ENCODE data around the gene CERCAM.
"Not testable (repeated sequence)": the region's sequence is repeated elsewhere in the genome, so short reads cannot be mapped to it uniquely, and the experiment has no call there.

Gene CERCAM

GRCh38 chr9:128419061-128419925, 1.4 kb upstream of the CERCAM start:
- DNase-seq (ENCODE audit: low read depth in 2 of 2), result peak; percentile 52 to 57
- no peak for TF ChIP-seq CTCF (IDR thresholded peaks at IDR 0.05; ENCODE audit: low read depth, low read length)
- no peak overlapping the region for H3K4me3 ChIP-seq (replicated peaks in 1 of 2; ENCODE audit: low read depth in 2 of 2, low read length in 2 of 2)

DNA sequence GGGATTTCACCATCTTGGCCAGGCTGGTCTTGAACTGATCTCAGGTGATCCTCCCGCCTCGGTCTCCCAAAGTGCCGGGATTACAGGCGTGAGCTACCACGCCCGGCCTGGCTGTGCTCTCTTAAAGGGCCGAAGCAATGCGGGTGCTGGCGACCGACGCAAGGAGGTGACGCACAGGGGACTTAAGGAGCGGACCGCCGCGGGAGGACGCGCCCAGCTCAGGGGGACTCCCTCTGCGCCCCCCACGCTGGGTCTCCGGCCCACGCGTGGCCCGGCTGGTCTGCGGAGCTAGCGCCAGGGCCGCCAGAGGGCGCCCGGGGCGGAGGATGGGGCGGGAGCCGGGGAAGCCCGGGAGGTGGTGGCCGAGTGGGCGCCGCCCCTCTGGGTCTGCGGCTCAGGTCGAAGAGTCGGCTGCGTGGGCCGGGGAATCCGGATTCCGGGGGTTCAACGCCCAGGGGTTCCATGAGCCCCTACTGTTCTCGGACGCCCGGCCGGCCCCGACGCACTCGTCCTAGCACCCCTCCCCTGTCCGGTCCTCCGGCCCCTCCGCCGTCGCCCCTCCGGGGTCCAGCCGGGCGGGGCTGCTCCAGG, 502 bp upstream of the CERCAM start:
- DNase-seq (ENCODE audit: low read depth in 2 of 2), result peak; percentile 58 to 70
- peak overlapping the region; percentile 84 to 86 for H3K4me3 ChIP-seq (replicated peaks in 1 of 2; ENCODE audit: low read depth in 2 of 2, low read length in 2 of 2)
- peak; percentile 36 for TF ChIP-seq CTCF (IDR thresholded peaks at IDR 0.05; ENCODE audit: low read depth, low read length)

GRCh38 chr9:128421482-128421996, 882 bp downstream of the CERCAM start:
- peak overlapping the region; percentile 84 to 86 for H3K4me3 ChIP-seq (replicated peaks in 1 of 2; ENCODE audit: low read depth in 2 of 2, low read length in 2 of 2)
- peak; percentile 40 to 48 for DNase-seq (ENCODE audit: low read depth in 2 of 2)
- no peak for TF ChIP-seq CTCF (IDR thresholded peaks at IDR 0.05; ENCODE audit: low read depth, low read length)

GRCh38 chr9:128422022-128422782, 1.5 kb downstream of the CERCAM start:
- peak overlapping the region; percentile 84 to 86 for H3K4me3 ChIP-seq (replicated peaks in 1 of 2; ENCODE audit: low read depth in 2 of 2, low read length in 2 of 2)
- not testable (repeated sequence) for DNase-seq (ENCODE audit: low read depth in 2 of 2)

DNA sequence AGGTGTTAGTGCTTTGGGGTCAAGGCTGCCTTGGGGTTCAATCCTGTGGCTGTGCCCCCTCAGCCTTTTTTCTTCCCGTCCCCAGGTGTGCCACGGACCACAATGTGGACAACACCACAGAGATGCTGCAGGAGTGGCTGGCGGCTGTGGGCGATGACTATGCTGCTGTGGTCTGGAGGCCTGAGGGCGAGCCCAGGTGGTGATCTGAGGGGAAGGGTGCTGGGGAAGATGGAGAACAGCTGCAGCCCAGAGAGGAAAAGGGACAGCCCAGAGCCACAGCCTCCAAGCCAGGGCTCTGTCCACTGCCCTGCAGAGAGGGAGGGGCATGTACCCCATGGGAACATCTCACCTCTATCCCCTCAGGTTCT, 2.1 kb downstream of the CERCAM start:
- DNase-seq (ENCODE audit: low read depth in 2 of 2), result no peak
- TF ChIP-seq CTCF (IDR thresholded peaks at IDR 0.05; ENCODE audit: low read depth, low read length), result no peak
- no peak overlapping the region for H3K4me3 ChIP-seq (replicated peaks in 1 of 2; ENCODE audit: low read depth in 2 of 2, low read length in 2 of 2)

DNA sequence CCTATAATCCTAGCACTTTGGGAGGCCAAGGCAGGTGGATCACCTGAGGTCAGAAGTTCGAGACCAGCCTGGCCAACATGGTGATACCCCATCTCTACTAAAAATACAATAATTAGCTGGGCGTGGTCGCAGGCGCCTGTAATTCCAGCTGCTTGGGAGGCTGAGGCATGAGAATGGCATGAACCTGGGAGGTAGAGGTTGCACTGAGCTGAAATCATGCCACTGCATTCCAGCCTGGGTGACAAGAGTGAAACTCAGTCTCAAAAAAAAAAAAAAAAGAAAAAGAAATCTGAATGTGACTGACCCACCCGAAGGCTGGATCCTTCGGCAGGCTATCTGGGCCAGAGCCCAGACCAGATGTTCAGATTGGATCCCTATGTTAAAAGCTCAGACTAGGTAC, 2.7 kb downstream of the CERCAM start:
- not testable (repeated sequence) for H3K4me3 ChIP-seq (replicated peaks in 1 of 2; ENCODE audit: low read depth in 2 of 2, low read length in 2 of 2); DNase-seq (ENCODE audit: low read depth in 2 of 2)

DNA sequence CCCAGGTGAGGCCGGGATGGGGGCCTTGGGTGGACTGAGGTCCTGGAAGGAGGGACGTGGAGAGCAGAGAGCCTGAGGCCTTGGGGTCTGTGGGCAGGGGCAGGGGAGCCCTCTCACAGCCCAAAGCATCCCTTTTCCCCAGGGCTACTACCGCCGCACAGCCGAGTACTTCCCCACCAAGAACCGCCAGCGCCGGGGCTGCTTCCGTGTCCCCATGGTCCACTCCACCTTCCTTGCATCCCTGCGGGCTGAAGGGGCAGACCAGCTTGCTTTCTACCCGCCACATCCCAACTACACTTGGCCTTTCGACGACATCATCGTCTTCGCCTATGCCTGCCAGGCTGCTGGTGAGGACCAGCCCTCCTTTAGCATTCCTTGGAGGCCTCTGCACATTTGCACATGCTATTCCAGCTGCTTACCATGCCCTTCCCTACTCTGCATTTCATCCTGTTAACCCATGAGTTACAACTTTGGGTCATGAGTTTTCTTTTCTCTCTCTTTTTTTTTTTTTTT, 3.7 kb downstream of the CERCAM start:
- no peak for DNase-seq (ENCODE audit: low read depth in 2 of 2)
- no peak for TF ChIP-seq CTCF (IDR thresholded peaks at IDR 0.05; ENCODE audit: low read depth, low read length)
- no peak overlapping the region for H3K4me3 ChIP-seq (replicated peaks in 1 of 2; ENCODE audit: low read depth in 2 of 2, low read length in 2 of 2)

Data from cardiac fibroblast (primary cell).